Right ventricle myocardium inferior (tissue), 1 donor: ENCODE measurements around the gene ZBTB7C. TPM values are rescaled to one million over a fixed set of nuclear protein-coding genes. Genes with fewer than 3 reads are reported as not detected.
"Not testable (repeated sequence)": the region's sequence is repeated elsewhere in the genome, so short reads cannot be mapped to it uniquely, and the experiment has no call there.

Experiments used
- ATAC-seq: fragments of 200-7000 bp; cut with Tn5 transposase; one replicate; pipeline ENCODE4 v1.9.1; 2020; ENCODE audit warnings: mild to moderate bottlenecking, moderate library complexity
- DNase-seq: peaks from one replicate; pipeline ENCODE4 v3.0.0; 2021; ENCODE audit errors: missing footprints
- intact Hi-C: fragments of 100-400 bp; cut with DNase I; formaldehyde crosslinking; loops from one replicate; pipeline ENCODE4 v1.11.0; 2022
- long read RNA-seq: library from polyadenylated mRNA; unstranded; transcript quantifications from one replicate; pipeline ENCODE4 v2.0.0, GENCODE V29; 2021
- total RNA-seq: library from RNA; stranded (reverse); fragmentation: NEBNext Ultra II Directional; extraction: Animal tissue kit (Norgen Biotek cat#: 25700); gene quantifications from one replicate; pipeline ENCODE4 v1.2.1, GENCODE V29; 2021
- donor health status: DM: no; HTN: yes; CAD: no; lungs with severe emphysema.

Gene ZBTB7C
- 3.2 TPM for total RNA-seq
- long read RNA-seq, partial matches to known transcripts = 0 of 1 reads
- long read RNA-seq, other reads (novel, unspliced or antisense) = 1 of 1 reads

DNA sequence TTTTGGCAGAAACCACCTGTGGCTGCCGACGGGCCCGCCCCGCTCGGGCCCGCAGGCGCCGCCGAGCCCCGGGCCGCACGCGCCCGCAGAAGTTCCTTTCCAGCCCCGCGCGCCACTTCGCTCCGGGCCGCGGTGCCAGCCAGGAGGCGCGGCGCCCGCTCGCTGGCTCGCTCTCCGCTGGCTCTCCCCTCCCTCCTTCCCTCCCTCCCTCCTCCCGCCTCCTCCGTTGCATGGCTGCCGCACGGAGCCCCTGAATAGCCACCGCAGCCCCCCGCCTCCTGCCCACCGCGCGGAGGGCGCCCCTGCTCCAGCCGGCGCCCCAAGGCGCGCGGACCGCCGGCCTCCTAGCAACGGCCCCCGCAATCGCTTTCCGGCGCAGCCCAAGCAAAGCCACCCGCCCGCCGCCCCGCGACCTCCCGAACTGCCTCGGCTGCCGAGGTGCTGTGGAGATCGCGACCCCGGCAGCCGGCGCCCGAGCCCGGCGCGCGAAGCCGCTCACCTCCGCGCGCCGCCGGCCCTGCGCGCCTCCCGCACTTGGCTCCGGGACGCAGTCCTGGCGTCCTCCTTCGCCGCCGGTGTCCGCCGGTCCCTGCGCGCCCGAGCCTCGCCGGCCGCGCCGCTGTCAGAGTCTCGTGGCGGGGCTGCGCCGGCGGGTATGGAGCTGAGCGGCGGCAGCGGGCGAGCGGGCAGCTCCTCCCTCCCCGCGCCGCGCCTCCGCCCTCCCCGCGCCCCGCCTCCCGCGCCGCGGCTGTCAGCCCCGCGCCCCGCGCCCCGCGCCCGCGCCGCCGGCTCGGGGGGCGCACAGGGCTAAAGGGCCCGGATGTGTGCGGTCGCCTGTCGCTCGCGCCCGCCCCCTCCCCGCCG, at the start of gene ZBTB7C:
TSS of gene ZBTB7C (minus strand) at position 657 of the 864 bp plus-strand sequence.
- DNase-seq (no peak), ATAC-seq (peak; percentile 18)
- intact Hi-C loops = no loop called here

DNA sequence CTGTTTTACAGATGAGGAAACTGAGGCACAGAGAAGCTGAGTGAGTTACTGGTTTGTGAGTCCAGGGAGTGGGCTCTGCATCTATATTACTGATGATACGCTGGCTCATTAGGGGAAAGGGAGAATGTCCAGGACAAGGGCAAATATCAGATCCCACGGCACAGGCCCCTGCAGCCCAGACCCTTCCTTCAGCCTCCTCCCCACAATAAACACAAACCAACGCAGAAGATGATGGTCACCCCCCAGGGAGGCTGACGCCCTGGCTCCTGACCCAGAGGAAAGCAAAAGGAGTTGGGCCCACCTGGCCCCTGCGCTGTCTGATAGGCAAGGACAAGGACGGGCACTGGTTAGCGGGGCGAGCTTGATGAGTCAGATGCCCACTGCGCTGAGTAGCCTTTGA, 47.7 kb upstream of the ZBTB7C start:
- DNase-seq (no peak), ATAC-seq (no peak)
- intact Hi-C loops = no loop called here

DNA sequence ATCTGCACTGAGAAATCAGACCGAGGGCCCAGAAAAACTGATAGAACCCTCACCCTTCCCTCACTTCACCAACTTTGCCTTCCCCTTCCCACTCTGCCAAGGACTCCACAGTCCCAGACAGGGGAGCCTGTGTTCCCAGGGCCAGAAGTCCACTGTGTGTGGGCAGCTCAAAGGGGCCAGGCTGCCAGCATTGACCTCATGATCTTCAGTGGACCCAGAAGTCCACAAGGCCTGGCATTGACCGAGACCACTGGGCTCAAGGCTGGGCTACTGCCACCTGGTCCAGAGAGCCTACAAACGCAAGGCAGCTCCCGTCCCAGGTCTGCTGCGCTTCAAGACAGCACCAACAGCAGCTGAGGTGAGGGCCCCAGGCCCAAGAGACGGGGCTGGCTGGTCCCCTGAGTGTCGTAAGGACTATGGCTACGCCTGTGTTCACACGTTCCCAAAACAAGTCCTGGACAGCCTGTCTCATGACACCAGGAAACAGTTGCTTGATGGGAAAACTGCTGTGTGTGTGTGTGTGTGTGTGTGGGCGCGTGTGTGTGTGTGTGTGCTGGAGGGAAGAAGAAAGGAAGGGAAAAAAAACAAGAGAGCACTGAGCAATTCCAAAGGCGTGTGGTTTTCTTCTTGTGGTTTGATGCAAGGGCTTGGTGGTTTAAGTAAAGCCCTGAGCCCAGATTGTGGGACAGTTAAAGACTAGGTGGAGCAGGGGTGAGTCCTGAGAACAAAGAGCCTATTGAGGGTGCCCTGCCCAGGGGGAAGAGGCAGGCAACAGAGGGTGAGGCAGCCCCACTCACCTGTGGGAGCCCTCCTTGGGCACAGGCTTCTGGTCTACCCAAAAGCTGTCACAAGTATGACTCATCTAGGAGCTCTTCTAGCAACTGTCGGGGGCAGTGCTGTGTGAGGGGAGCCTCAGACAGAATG, 46.6 kb upstream of the ZBTB7C start:
- ATAC-seq (no peak), DNase-seq (no peak)
- intact Hi-C loops = no loop called here

GRCh38 chr18:48454261-48454757, 45.1 kb upstream of the ZBTB7C start:
- DNase-seq (no peak), ATAC-seq (no peak)
- intact Hi-C loops = no loop called here

DNA sequence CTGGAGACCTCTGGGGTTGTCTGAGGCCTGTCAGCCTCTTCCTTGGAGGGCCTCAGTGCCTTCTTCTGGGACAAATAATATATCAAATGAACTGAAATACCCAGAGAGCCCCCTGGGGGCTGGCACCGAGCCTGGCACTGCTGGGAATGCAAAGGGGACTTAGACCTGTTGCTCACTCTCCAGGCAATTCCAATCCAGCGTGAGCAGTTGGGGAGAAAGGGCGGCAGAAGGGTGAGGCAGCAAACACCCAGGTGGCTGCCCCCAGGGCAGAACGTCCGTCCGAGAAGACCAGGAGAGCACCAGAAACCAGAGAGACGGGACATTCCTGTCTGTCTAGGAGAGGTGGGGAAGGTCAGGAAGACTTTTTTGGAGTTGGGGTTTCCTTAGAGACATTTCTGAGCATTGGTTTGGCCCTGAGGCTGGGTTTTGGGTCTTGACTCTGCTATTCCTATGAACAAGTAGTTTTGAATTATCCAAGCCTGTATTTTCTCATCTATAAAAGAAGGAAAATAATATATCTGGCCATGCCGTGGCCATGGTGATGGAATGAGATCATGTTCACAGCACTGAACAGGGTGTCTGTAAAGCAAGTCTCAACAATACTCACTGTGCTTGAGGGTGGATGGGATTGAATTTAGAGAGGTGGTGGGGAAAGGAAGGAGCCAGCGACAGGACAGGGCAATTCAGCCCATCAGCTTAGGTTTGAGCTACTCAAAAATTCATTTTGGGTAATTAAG, 44.3 kb upstream of the ZBTB7C start:
- intact Hi-C loops = no loop called here
- ATAC-seq = no peak

DNA sequence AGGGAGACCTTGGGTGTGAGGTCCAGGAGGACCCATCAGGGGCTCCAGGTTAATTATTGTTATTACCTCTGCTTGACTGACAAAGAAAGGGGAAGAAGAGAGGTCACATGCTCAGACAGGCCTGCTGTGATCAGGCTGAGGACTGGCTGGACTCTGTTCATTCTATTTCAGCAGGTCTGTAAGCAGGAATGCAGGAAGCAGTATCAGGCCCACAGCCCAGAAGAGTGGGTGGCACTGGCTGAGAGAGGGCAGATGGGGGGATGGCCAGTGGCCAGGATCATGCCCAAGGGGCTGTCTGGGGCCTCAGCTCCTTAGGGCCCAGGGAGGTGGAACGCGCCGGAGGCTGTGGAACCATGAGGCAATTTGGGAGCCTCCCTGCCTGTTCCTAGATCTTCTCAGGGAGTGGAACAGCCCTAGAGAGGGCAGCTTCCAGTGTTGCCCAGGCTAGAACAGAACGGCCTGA, 43.7 kb upstream of the ZBTB7C start:
- DNase-seq (no peak), ATAC-seq (peak; percentile 47)
- intact Hi-C loops = no loop called here

More for the DNA sequence above, 44.3 kb upstream of the ZBTB7C start:
- no peak for DNase-seq

- ATAC-seq (no peak), DNase-seq (no peak)
- intact Hi-C loops = no loop called here
These were observed 41.5 kb upstream of the ZBTB7C start for GRCh38 chr18:48450685-48451084.

GRCh38 chr18:48446582-48447225, 37.5 kb upstream of the ZBTB7C start:
- DNase-seq (peak; percentile 89), ATAC-seq (peak; percentile 91)
- intact Hi-C loops = loop anchor here (1.0 to 5.0 kb wide), 2 partner anchors 217 to 674 kb away; no protein-coding TSS in a partner anchor

DNA sequence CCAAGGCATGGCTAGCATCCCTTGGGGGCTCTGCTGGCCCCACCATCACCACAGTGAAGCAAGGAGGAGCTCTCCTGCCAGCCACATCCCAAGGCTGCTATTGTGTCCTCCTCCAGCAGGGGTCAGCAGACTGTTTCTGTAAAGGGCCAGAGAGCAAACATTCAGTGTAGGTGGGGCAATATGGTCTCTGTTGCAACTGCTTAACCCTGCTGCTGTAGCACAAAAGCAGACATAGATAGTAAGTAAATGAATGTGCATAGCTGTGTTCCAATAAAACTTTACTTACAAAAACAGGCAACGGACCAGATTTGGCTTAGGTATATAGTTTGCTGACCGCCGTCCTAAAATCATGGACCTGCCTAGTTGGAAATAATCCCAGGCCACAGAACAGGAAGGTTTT, 36.4 kb upstream of the ZBTB7C start:
- intact Hi-C loops = loop anchor here (5.0 kb wide), 1 partner anchor 673 kb away; no protein-coding TSS in a partner anchor
- ATAC-seq (peak; percentile 49), DNase-seq (peak; percentile 76)

DNA sequence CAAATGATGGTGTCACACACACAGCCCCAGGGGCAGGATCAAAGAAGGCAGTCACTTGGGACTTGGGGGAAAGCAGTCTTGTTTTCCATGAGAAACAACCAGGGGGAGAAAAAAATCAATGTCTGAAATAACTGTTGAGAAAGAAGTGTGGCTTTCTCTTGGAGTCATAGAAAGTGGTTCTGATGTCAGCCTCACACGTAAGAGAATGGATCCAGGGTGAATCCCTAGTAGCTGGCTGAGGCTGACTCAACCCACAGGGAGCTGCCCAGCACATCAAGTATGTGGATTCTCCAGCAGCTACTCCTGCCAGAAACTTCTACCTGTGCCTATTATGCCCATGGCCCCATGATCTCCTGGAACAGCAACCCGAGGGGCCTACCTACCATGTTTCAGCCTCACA, 33.6 kb upstream of the ZBTB7C start:
- intact Hi-C loops = loop anchor here (1.0 kb wide), 1 partner anchor 411 kb away; no protein-coding TSS in a partner anchor

DNA sequence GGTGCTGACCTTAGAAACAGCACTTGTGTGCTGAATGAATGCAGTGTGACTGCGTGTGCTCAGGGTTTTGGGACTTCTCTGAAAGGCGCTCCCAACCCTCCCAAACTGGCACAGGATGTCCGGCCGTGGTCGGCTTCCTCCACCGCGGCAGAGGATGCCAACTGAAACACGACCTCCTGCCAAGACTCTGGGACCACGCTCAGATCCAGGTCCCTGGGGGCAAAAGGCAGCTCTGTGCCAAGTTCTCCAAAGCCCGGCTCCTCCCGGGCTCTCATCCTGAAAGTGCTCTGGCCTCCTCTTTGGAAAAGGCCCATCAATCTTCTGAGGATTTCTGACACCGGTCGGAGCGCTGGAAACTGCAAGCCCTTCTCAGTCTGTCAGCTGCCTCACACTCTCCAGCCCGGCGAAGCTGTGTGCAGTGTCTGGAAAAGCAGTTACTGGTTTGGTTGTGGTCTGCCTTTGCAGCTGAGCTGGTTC, 32.3 kb upstream of the ZBTB7C start:
- DNase-seq (no peak), ATAC-seq (peak; percentile 53)
- intact Hi-C loops = no loop called here

More for the DNA sequence above, 33.6 kb upstream of the ZBTB7C start:
- DNase-seq = no peak
- ATAC-seq = no peak

GRCh38 chr18:48440924-48441323, 31.7 kb upstream of the ZBTB7C start:
- DNase-seq = no peak
- intact Hi-C loops = no loop called here
- ATAC-seq = peak; percentile 64

GRCh38 chr18:48436907-48437306, 27.7 kb upstream of the ZBTB7C start:
- no peak for ATAC-seq
- no peak for DNase-seq
- intact Hi-C loops = no loop called here

GRCh38 chr18:48434382-48434781, 25.2 kb upstream of the ZBTB7C start:
- intact Hi-C loops, DNase-seq, ATAC-seq: not testable (repeated sequence)

DNA sequence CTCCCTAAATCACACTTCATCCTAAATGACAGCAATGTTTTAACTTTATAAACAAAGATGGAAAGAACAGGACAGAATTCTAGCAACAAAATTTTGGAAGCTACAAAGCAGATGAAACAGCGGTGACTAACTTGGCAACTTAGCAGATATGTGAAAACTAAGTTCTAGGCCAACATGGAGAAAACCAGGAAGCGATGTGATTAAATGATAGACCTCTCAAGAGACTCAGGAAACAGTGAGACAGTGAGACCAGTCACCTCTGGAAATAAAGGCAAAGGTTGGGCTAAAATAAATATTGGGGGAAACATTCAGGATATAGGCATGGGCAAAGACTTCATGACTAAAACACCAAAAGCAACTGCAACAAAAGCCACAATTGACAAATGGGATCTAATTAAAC, 24.4 kb upstream of the ZBTB7C start:
- DNase-seq (no peak), ATAC-seq (no peak)
- intact Hi-C loops = no loop called here

GRCh38 chr18:48430150-48430549, 21.0 kb upstream of the ZBTB7C start:
- intact Hi-C loops = no loop called here
- DNase-seq (no peak), ATAC-seq (no peak)

GRCh38 chr18:48428475-48429177, 19.4 kb upstream of the ZBTB7C start:
- ATAC-seq = no peak
- no peak for DNase-seq
- intact Hi-C loops = no loop called here
